ENCODE results near the gene GPR162. TPM values are rescaled to one million over a fixed set of nuclear protein-coding genes. Genes with fewer than 3 reads are reported as not detected.

Gene GPR162
- total and polyA plus RNA-seq, 2 of the 4 experiments (the other 2 are of a cell fraction), result 2.9 to 6.0 TPM

- no peak for TF ChIP-seq ELK1 (IDR thresholded peaks at IDR 0.05; ENCODE audit: borderline replicate concordance, low read depth, low read length)
Observed at GRCh38 chr12:6840761-6841515, 19.3 kb downstream of the GPR162 start, which contains the start of gene GNB3 (continued).

GRCh38 chr12:6842075-6842474 lies 20.5 kb downstream of the GPR162 start:
- BruUV-seq (replicated peaks), result no TSS peak
- Histone ChIP-seq H2BK120ac (ENCODE audit: low read depth, low read length) (no peak overlapping the region), H3K79me1 (ENCODE audit: low read depth in 1 of 2, low read length in 2 of 2) (peaks cover 3 to 7% of the 10 kb centered on the region in 2 experiments; a peak in 3 of 4 replicates), H3K27me3 (ENCODE audit: control insufficient read depth, insufficient read depth, low read length) (no peaks in the 10 kb centered on the region), H3K36me3 (ENCODE audit: control insufficient read depth, insufficient read depth, low read length) (peaks cover 76% of the 10 kb centered on the region), H4K8ac (ENCODE audit: low read depth in 2 of 2, low read length in 2 of 2) (no peak overlapping the region), H3K9me3 (ENCODE audit: control insufficient read depth, insufficient read depth, low read length) (no peaks in the 10 kb centered on the region), H3K4me2 (ENCODE audit: low read depth, low read length) (no peak overlapping the region), H4K91ac (ENCODE audit: insufficient read depth, low read depth, low read length) (no peak overlapping the region), H2BK5ac (ENCODE audit: low read depth, low read length, poor library complexity, severe bottlenecking) (no peak overlapping the region), H3K4me1 (ENCODE audit: control insufficient read depth, insufficient read depth, low read length) (no peaks in the 10 kb centered on the region), H3K4me3 (ENCODE audit: insufficient read depth, low read depth, low read length) (no peak overlapping the region), H3K56ac (ENCODE audit: extremely low read depth, insufficient read depth, low read length) (no peak overlapping the region), H2AK9ac (replicated peaks; ENCODE audit: low read depth, low read length, poor library complexity) (no peak overlapping the region), H2BK20ac (ENCODE audit: low read depth, low read length) (no peak overlapping the region), H3K4ac (ENCODE audit: low read depth, low read length) (no peak overlapping the region), H3K9me1 (ENCODE audit: insufficient read depth, low read length) (no peaks in the 10 kb centered on the region), H3K27ac (ENCODE audit: insufficient read depth, low read length) (no peak overlapping the region), H3K14ac (replicated peaks; ENCODE audit: low read depth, low read length) (no peak overlapping the region), H3K23ac (ENCODE audit: low read depth, low read length) (no peak overlapping the region), H4K20me1 (ENCODE audit: insufficient read depth, low read length) (no peaks in the 10 kb centered on the region; the same call in 1 of the 2 replicates), H2AFZ (replicated peaks; ENCODE audit: low read length, poor library complexity) (no peak overlapping the region), H2AK5ac (ENCODE audit: low read depth, low read length) (no peak overlapping the region), H3K18ac (ENCODE audit: low read depth, low read length) (no peak overlapping the region), H2BK15ac (ENCODE audit: low read depth, low read length) (no peak overlapping the region), H3K9ac (ENCODE audit: low read depth, low read length) (no peak overlapping the region), H4K5ac (ENCODE audit: low read depth, low read length) (no peak overlapping the region)
- whole genome bisulfite sequencing, 2 experiments (ENCODE audit: extremely low coverage in 2 of 2, insufficient read length in 1 of 2), result no CpG with 5 or more reads among the region's 4 CpGs
- dilution Hi-C loops (cut with HindIII; ENCODE audit: low sequenced_read_pairs, unreplicated experiment), result no loop called here
- ATAC-seq (ENCODE audit: low read depth), result no peak
- intact Hi-C loops (cut with micrococcal nuclease), result no loop called here
- ChIA-PET CTCF (interaction anchor here (1.3 kb wide), 1 partner anchor 11 kb away, joined by 3 read pairs; no protein-coding TSS in a partner anchor), POLR2A (ENCODE audit: unreplicated experiment) (interaction anchor here (1.1 kb wide), 1 partner anchor 11 kb away, joined by 3 read pairs; no protein-coding TSS in a partner anchor)
- no peak for DNase-seq
- TF ChIP-seq RFX5 (IDR thresholded peaks at IDR 0.05; ENCODE audit: low read depth, low read length) (no peak), MXI1 (IDR thresholded peaks at IDR 0.05; ENCODE audit: borderline replicate concordance, low read depth, low read length) (no peak), RAD21 (IDR thresholded peaks at IDR 0.05; ENCODE audit: low read length) (no peak), MAZ (IDR thresholded peaks at IDR 0.05; ENCODE audit: borderline replicate concordance, low read depth, low read length) (no peak), MAFK (IDR thresholded peaks at IDR 0.05; ENCODE audit: low read depth, low read length) (no peak), RCOR1 (IDR thresholded peaks at IDR 0.05; ENCODE audit: insufficient replicate concordance, low read length) (no peak), CTCF (conservative IDR thresholded peaks at IDR 0.05; ENCODE audit: low read depth, low read length) (no peak), POLR2A (IDR thresholded peaks at IDR 0.05; ENCODE audit: low read depth, low read length) (no peak), USF2 (IDR thresholded peaks at IDR 0.05; ENCODE audit: low read depth, low read length) (no peak)
- in situ Hi-C loops (cut with MboI; ENCODE audit: low sequenced_read_pairs), result no loop called here

Data from IMR-90 (cell line).